HG03575 (cell line): ENCODE results near the gene HLA-DMB.

Experiments used
- ATAC-seq: cut with Tn5 transposase; IDR thresholded peaks from one replicate; pipeline ENCODE4 v1.9.1; 2021; ENCODE audit not compliant: unreplicated experiment, insufficient number of reproducible peaks, low FRiP score; ENCODE audit errors: extremely low read depth

Gene HLA-DMB

GRCh38 chr6:32940656-32941213 is at the start of gene HLA-DMB:
TSS of gene HLA-DMB (minus strand) at chr6:32941028. CDS start at chr6:32940807, 221 bp downstream.
- ATAC-seq, result no peak

DNA sequence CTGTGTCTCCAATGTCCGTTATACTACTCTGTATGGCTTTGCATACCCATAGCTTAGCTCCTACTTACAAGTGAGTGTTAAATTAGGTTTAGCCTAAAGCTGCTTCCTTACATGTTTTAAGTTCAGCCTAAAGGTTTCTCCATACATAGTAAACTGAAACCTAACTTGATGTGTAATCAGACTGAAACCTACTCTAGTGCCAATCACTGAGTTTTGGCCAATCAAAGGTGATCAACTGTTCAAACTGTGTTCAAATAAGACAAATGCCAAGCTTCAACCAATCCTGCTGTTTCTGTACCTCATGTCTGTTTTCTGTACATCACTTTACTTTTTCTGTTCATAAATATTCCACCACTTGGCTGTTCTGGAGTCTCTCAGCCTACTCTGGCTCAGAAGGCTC is 48.5 kb upstream of the HLA-DMB start:
- ATAC-seq, result no peak

DNA sequence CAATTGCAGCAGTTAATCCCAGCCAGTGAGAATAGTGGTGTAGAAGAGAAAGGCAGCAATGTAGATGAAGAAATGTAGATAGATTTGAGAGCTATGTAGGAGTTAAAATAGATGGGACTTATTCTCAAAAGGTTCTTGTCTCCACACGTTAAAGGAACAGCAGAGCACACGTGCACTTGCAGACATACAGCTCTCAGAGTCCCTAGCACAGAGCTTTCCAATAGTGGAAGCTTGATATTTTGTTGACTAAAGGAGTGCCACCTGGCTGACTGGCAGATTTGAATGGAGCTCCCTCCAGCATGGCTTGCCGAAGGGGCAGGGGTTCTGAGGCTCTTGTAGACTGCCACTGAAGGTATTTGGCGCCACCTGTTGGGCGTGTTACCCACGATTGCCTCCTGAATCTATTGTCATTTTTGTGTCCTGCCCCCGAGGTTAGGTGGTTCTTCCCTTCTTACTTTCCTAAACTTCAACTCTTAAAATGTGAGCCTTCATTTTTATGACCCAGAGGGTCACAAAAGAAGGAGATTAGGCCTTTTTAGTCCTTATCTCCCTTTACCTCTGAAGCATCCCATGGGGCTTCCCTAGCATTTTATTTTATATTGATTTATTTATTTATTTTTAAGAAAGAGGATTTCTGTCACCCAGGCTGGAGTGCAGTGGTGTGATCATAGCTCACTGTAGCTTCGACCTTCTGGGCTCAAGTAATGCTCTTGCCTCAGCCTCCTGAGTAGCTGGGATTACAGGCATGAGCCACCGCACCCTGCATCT is 44.0 kb upstream of the HLA-DMB start:
- ATAC-seq, result peak; percentile 40

DNA sequence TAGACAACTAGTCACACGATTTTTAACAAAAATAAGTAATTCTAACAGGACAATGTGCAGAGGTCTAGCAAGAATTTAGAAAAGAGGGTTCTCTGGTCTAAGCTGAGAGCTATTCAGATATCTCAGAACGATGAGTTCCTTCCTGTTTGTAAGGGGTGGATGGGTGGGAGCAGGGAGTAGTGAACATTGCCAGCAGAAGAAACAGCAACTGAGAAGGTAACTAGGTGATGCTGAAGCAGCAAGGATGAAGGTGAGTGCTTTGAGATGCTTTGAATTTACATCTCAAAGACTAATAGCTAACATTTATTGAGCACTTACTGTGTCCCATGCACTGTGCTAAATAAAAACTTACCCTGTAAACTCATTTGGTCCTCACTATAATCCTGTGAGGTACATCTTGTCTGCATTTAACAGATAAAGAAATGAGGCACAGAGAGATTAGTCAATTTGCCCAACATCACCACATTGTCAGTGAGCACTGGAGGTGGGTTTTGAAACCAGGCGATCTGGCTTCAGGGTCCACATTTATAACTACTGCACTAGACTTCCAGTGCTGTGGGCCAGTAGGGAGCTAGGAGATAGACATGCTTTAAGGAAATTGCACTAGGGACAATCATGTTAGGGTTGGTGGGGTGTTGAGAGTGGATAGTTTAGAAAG is 43.3 kb upstream of the HLA-DMB start:
- ATAC-seq, result no peak

- no peak for ATAC-seq
Measured at GRCh38 chr6:32983493-32983848, 42.6 kb upstream of the HLA-DMB start.

GRCh38 chr6:32982702-32983492 is 42.1 kb upstream of the HLA-DMB start:
- ATAC-seq, result no peak

DNA sequence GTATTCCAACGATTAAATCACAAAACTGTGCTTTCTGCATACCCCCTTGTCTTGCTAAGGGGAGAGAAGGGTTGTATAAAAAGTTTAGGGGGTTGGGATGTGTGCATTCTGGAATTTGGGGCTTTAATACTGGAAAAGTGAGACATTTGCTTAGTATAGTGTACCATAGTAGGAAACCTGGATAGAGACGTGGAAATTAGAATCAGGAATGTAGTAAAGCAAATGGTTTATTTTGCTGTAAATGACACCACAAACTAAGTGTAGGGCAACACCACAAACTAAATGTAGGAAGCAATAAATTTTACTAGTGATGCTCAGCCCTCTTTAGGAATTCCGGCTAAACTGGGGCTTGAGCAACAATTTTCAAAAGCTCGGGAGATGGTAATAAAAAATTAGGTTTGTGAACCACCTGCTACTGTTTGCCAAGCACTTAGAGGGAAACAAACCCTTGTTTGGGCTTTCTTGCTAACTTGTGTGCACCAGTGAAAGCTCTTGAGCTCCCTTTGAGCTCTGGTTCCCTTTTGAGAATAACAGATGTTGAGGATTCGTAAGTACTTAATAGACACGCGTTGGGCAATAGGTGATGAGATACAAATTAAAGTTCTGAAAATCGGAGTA is 41.4 kb upstream of the HLA-DMB start:
- no peak for ATAC-seq

- no peak for ATAC-seq
Measured at GRCh38 chr6:32980488-32981038, 39.7 kb upstream of the HLA-DMB start.

GRCh38 chr6:32979720-32980487 is 39.1 kb upstream of the HLA-DMB start:
- no peak for ATAC-seq

DNA sequence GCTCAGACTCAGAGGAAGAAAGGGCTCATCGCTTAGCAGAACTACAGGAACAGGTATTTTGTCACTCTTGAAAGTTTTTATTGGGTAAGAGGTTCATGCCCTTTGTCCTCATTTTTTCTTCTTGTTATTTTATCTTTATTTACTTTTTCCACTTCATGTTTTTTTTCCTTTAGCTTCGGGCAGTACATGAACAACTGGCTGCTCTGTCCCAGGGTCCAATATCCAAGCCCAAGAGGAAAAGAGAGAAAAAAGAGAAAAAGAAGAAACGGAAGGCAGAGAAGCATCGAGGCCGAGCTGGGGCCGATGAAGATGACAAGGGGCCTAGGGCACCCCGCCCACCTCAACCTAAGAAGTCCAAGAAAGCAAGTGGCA is 37.1 kb upstream of the HLA-DMB start:
- no peak for ATAC-seq

DNA sequence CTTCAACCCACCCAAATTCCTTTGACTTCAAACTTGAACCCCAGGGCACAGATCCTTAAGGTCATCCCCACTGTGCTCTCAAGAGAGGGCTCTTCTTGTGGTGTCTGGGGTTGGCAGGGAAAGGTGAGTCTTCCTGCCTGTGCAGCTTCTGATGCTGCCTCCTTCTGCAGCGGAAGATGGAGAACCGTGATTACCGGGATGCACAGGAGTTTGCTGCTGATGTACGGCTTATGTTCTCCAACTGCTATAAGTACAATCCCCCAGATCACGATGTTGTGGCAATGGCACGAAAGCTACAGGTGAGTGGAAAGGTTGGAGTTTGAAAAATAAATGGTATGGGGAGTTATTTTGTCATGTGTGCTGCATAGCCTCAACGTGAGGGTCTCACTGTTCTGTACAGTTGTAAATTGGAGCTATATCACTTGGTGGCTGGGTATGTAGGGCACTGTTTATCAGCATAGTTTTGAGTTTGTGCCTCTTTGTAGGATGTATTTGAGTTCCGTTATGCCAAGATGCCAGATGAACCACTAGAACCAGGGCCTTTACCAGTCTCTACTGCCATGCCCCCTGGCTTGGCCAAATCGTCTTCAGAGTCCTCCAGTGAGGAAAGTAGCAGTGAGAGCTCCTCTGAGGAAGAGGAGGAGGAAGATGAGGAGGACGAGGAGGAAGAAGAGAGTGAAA is 36.6 kb upstream of the HLA-DMB start:
- no peak for ATAC-seq

DNA sequence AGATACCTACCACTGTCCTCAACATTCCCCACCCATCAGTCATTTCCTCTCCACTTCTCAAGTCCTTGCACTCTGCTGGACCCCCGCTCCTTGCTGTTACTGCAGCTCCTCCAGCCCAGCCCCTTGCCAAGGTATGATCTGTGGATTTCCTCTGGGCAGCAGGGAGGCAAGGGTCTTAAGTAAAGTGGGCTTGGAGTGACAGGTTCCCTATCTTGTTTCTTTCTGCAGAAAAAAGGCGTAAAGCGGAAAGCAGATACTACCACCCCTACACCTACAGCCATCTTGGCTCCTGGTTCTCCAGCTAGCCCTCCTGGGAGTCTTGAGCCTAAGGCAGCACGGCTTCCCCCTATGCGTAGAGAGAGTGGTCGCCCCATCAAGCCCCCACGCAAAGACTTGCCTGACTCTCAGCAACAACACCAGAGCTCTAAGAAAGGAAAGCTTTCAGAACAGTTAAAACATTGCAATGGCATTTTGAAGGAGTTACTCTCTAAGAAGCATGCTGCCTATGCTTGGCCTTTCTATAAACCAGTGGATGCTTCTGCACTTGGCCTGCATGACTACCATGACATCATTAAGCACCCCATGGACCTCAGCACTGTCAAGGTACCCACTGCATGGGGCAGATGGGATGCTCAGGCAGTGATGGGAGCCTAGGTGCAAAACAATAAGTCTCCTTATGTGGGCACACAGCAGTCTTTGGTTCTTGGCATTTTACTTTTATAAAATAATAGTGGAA is 35.7 kb upstream of the HLA-DMB start:
- ATAC-seq, result no peak

GRCh38 chr6:32975886-32976285 is 35.1 kb upstream of the HLA-DMB start:
- no peak for ATAC-seq

GRCh38 chr6:32974541-32975308 is 33.9 kb upstream of the HLA-DMB start:
- no peak for ATAC-seq

- ATAC-seq, result no peak
Measured at GRCh38 chr6:32974016-32974333, 33.1 kb upstream of the HLA-DMB start.

DNA sequence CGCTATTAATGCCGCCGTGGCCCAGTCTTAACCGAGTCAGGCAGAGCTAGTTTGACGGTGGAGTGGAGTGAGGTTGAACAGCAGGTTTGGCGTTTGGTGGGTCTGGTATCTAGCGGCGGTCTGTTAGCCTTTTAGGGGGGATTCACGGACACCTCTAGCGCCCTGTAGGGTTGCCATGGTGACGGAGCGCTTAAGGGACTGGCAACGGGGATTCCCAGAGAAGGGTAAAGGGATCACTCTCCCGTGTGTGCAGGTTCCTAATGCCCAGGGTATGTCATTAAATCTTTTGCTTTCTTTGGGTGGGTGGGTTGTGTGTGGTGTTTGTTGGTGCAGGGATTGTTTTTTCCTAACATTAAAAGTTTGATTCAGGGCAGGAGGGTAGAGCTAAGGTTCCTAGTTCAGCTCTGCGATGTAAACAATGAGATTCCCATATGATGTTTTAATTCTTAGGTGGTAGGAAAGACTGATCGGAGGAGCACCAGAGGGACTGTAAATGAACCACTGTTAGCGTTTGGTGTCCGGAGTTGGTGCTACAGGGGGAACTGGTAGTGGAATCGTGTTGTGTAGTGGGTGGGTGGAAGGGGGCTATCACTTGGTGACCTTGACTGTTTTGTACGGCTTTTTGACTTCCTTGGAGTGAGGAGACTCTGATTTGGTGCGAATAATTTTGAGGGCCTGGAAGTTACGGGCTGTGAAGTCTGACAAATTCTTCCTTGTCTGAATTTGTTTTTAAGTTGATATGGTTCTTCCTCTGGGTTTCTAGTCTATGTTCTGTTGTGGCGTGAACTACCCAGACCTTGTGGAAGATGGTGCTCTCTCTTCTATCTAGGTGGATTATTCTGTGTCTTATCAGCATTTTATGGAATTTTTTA is 32.6 kb upstream of the HLA-DMB start:
- ATAC-seq, result no peak
